LNCaP clone FGC (cell line): Measurements from ENCODE around the gene BEND7.

ENCODE experiments used
- DNase-seq: peaks from one replicate; pipeline ENCODE4 v3.0.0-alpha.2; 2011; ENCODE audit warnings: low read depth
- H3K4me3 ChIP-seq: 2 replicates; pipeline ENCODE4 v1.5.1; 2011; ENCODE audit warnings: mild to moderate bottlenecking, low read depth, low read length, control low read depth
- CTCF ChIP-seq: IDR thresholded peaks from 2 replicates; pipeline ENCODE4 v1.5.1; 2012; ENCODE audit warnings: mild to moderate bottlenecking; ENCODE audit not compliant: control insufficient read depth, insufficient read depth; ENCODE audit errors: extremely low read depth

The BEND7 gene

GRCh38 chr10:13400196-13400965, 128.4 kb downstream of the BEND7 start:
- no peak for TF ChIP-seq CTCF
- DNase-seq = no peak
- H3K4me3 ChIP-seq = no peak overlapping the region

- DNase-seq = peak; percentile 91
- H3K4me3 ChIP-seq = no peak overlapping the region
- TF ChIP-seq CTCF = no peak
Measured at GRCh38 chr10:13399752-13400151, 129.1 kb downstream of the BEND7 start.

DNA sequence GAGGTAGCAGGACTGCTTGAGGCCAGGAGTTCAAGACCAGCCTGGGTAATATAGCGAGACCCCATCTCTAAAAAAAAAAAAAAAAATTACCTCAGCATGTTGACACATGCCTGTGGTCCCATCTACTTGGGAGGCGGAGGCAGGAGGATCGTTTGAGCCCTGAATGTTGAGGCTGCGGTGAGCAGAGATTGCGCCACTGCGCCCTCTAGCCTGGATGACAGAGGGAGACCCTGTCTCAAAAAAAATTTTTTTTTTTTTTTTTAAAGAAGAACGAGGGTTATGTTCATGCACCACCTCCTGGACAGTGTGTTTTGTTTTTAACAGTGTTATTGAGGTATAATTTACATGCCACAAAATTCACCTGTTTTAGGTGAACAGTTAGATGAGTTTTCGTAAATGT, 129.6 kb downstream of the BEND7 start:
- H3K4me3 ChIP-seq = no peak overlapping the region
- no peak for DNase-seq
- TF ChIP-seq CTCF = no peak

DNA sequence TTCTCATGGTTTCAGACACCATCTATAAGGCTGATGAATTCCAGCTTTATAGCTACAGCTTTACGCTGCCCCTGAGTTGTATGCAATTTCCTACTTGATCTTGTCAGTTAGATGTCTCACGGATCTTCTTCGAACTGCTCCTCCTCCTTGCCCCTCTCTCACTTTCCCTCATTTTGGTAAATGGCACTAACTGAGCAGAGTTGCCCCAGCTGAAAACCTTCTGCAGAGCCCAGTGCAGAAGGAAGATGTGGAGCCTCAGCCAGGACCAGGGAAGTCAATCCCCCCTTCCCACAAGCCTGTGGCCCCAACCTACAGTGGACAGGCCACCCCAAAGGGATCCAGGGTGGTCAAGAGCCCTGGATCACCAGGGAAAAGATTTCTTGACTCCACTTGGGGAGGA, 131.8 kb downstream of the BEND7 start:
- H3K4me3 ChIP-seq = no peak overlapping the region
- DNase-seq = no peak
- no peak for TF ChIP-seq CTCF

GRCh38 chr10:13396369-13396768, 132.4 kb downstream of the BEND7 start:
- H3K4me3 ChIP-seq = no peak overlapping the region
- DNase-seq = no peak
- TF ChIP-seq CTCF = no peak

GRCh38 chr10:13395540-13395939, 133.3 kb downstream of the BEND7 start:
- DNase-seq = no peak
- no peak for TF ChIP-seq CTCF
- H3K4me3 ChIP-seq = no peak overlapping the region

DNA sequence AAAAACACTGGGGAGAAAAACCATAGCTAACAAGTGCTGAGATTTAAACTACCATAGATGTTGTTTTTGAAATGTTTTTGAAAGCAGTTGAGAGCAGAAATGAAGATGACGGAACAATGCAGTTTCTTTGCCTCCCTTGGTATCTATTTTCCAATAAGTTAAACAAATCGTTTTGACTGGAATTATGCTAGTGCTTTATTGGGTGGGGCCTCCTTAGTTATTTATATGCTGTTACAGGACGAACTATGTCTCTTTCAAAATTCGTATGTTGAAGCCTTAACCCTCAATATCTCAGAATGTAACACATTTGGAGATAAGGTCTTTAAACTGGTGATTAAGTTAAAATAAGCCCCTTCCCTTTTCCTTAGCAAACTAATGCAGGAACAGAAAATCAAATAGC, 135.2 kb downstream of the BEND7 start:
- no peak for TF ChIP-seq CTCF

More for the DNA sequence above, 135.2 kb downstream of the BEND7 start:
- no peak overlapping the region for H3K4me3 ChIP-seq
- DNase-seq = no peak
